GM12892 (cell line): ENCODE measurements around the gene SETMAR.

ENCODE experiments used
- POLR2A ChIP-seq: IDR thresholded peaks from 2 replicates; pipeline ENCODE4 v1.6.1; 2011; ENCODE audit warnings: low read depth, low read length, control low read depth
- POLR2AphosphoS5 ChIP-seq: IDR thresholded peaks from 2 replicates; pipeline ENCODE4 v1.6.1; 2011; ENCODE audit warnings: low read depth, low read length, control low read depth
- TAF1 ChIP-seq: IDR thresholded peaks from 2 replicates; pipeline ENCODE4 v1.6.1; 2011; ENCODE audit warnings: low read depth, mild to moderate bottlenecking, control low read depth, low read length, borderline replicate concordance

DNA sequence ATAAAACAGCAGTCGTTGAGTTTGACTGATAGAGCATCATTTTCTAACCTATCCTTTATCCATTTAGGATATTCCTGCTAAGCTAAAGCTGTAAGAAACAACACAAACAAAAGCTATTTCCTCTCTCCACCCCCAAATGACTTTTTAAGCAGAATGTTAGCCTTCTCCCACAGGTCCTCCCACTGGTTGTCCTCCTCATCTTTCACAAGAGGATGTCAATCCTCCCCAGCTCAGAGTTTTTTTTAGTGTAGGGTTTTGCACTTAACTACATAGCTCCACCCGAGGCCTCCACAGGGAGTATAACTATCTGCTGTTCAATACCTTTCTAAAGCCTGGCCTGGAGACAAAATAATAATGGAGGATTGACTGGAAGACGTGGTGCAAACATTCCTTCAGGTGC, 7.8 kb downstream of the SETMAR start:
- no peak for TF ChIP-seq POLR2A
- no peak for TF ChIP-seq TAF1
- no peak for TF ChIP-seq POLR2AphosphoS5
